Measurements from ENCODE around the gene RCVRN. TPM values are rescaled to one million over a fixed set of nuclear protein-coding genes. Genes with fewer than 3 reads are reported as not detected.

RCVRN gene
- not detected in 2 replicates for total RNA-seq

- DNase-seq (ENCODE audit: low read depth), result no peak
- TF ChIP-seq, protein P1, sequence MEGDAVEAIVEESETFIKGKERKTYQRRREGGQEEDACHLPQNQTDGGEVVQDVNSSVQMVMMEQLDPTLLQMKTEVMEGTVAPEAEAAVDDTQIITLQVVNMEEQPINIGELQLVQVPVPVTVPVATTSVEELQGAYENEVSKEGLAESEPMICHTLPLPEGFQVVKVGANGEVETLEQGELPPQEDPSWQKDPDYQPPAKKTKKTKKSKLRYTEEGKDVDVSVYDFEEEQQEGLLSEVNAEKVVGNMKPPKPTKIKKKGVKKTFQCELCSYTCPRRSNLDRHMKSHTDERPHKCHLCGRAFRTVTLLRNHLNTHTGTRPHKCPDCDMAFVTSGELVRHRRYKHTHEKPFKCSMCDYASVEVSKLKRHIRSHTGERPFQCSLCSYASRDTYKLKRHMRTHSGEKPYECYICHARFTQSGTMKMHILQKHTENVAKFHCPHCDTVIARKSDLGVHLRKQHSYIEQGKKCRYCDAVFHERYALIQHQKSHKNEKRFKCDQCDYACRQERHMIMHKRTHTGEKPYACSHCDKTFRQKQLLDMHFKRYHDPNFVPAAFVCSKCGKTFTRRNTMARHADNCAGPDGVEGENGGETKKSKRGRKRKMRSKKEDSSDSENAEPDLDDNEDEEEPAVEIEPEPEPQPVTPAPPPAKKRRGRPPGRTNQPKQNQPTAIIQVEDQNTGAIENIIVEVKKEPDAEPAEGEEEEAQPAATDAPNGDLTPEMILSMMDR (IDR thresholded peaks at IDR 0.05; ENCODE audit: insufficient read depth, low read depth, low read length), result no peak
- no peak within 1 kb of the TSS for H3K4me3 ChIP-seq (ENCODE audit: low read depth, low read length)
Observed at GRCh38 chr17:9905078-9905415, at the start of gene RCVRN. TSS of gene RCVRN (minus strand) at chr17:9905271. CDS start at chr17:9905180, 91 bp downstream.

- H3K4me3 ChIP-seq (ENCODE audit: low read depth, low read length), result no peak overlapping the region
- no peak for DNase-seq (ENCODE audit: low read depth)
- TF ChIP-seq, protein P1 (IDR thresholded peaks at IDR 0.05; ENCODE audit: insufficient read depth, low read depth, low read length), result no peak
Observed at GRCh38 chr17:9953492-9953891, 48.4 kb upstream of the RCVRN start.

DNA sequence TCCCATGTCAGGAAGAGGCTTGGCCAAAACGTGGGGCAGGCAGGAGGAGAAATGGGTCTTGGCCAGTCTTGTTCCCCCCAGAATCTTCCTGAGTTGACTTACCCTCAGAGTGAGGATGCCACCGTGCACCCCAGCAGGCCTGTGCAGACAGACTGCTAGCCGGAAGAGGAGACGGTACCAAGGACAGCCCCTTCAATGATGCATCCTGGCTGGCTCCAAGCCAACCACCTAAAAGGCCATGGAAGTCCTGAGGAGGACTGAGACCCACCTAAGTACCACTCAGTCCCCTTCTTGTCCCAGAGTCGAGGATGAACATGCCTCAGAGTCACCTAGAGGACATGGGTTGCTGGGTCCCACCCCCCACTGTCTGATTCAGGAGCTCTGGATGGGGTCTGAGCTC, 46.7 kb upstream of the RCVRN start:
- H3K4me3 ChIP-seq (ENCODE audit: low read depth, low read length), result no peak overlapping the region
- DNase-seq (ENCODE audit: low read depth), result no peak
- TF ChIP-seq, protein P1 (IDR thresholded peaks at IDR 0.05; ENCODE audit: insufficient read depth, low read depth, low read length), result no peak

- H3K4me3 ChIP-seq (ENCODE audit: low read depth, low read length), result no peak overlapping the region
- no peak for DNase-seq (ENCODE audit: low read depth)
- TF ChIP-seq, protein P1 (IDR thresholded peaks at IDR 0.05; ENCODE audit: insufficient read depth, low read depth, low read length), result no peak
Observed at GRCh38 chr17:9948928-9949327, 43.9 kb upstream of the RCVRN start.

GRCh38 chr17:9944704-9945103, 39.6 kb upstream of the RCVRN start:
- TF ChIP-seq, protein P1 (IDR thresholded peaks at IDR 0.05; ENCODE audit: insufficient read depth, low read depth, low read length), result no peak

GRCh38 chr17:9943343-9943742, 38.3 kb upstream of the RCVRN start:
- no peak overlapping the region for H3K4me3 ChIP-seq (ENCODE audit: low read depth, low read length)
- no peak for DNase-seq (ENCODE audit: low read depth)
- TF ChIP-seq, protein P1 (IDR thresholded peaks at IDR 0.05; ENCODE audit: insufficient read depth, low read depth, low read length), result no peak

More at GRCh38 chr17:9944704-9945103, 39.6 kb upstream of the RCVRN start:
- H3K4me3 ChIP-seq (ENCODE audit: low read depth, low read length), result no peak overlapping the region
- no peak for DNase-seq (ENCODE audit: low read depth)

GRCh38 chr17:9942885-9943284, 37.8 kb upstream of the RCVRN start:
- TF ChIP-seq, protein P1 (IDR thresholded peaks at IDR 0.05; ENCODE audit: insufficient read depth, low read depth, low read length), result no peak
- DNase-seq (ENCODE audit: low read depth), result no peak
- no peak overlapping the region for H3K4me3 ChIP-seq (ENCODE audit: low read depth, low read length)

Measured in fibroblast of villous mesenchyme (primary cell).